ENCODE data around the gene PHF21A.

- TF ChIP-seq CTCF (conservative IDR thresholded peaks at IDR 0.05) (no peak), ZFX (IDR thresholded peaks at IDR 0.05) (no peak)
Measured at GRCh38 chr11:45983471-45983845, 137.8 kb downstream of the PHF21A start.
